Stomach (tissue), 4 donors: ENCODE measurements around the gene RASGRP1.

ENCODE experiments used
- CTCF ChIP-seq, 7 experiments: fragments of 450-650 bp in 4 of 7; fragments of 200-600 bp in 3 of 7; sonication (generic) in 3 of 7; IDR thresholded peaks; one replicate each; pipeline ENCODE4 v1.5.1; 2016 to 2019; ENCODE audit warnings: antibody characterized with exemption in 7 of 7, control low read depth in 2 of 7, mild to moderate bottlenecking in 1 of 7
- EP300 ChIP-seq: sonication (generic); formaldehyde crosslinking; IDR thresholded peaks from one replicate; pipeline ENCODE4 v1.6.1; 2017; ENCODE audit warnings: antibody characterized with exemption
- POLR2A ChIP-seq, 4 donors: fragments of 450-650 bp; IDR thresholded peaks; one replicate each; pipeline ENCODE4 v1.6.1; 2016; ENCODE audit warnings: antibody characterized with exemption in 4 of 4, control low read depth in 2 of 4, mild to moderate bottlenecking in 1 of 4, moderate library complexity in 1 of 4
- POLR2AphosphoS5 ChIP-seq, 3 donors: sonication (generic); formaldehyde crosslinking; IDR thresholded peaks; one replicate each; pipeline ENCODE4 v1.6.1; 2016; ENCODE audit warnings: antibody characterized with exemption in 3 of 3

GRCh38 chr15:38460543-38460942, 104.1 kb downstream of the RASGRP1 start:
- TF ChIP-seq CTCF (IDR thresholded peaks at IDR 0.05) (no peak), POLR2A (IDR thresholded peaks at IDR 0.05) (no peak), EP300 (no peak), POLR2AphosphoS5 (IDR thresholded peaks at IDR 0.05) (no peak)
